Body of pancreas (tissue), 4 donors: Measurements from ENCODE around the gene NPAS2. TPM values are rescaled to one million over a fixed set of nuclear protein-coding genes. Genes with fewer than 3 reads are reported as not detected.

Experiments used
- ATAC-seq: fragments of 150-250 bp; one replicate; pipeline ENCODE4 v1.9.1; 2016
- DNase-seq, 4 donors: peaks; one replicate each; pipeline ENCODE4 v3.0.0-alpha.2; 2019
- H3K27ac ChIP-seq, 4 donors: fragments of 200-600 bp; sonication (generic); 1 replicate in 3 of 4; 2 replicates in 1 of 4; pipeline versions ENCODE4 v1.5.1 to v1.6.1; 2016 to 2019; ENCODE audit warnings: mild to moderate bottlenecking in 1 of 4, mixed read lengths in 1 of 4, moderate library complexity in 1 of 4
- H3K27me3 ChIP-seq, 2 donors: fragments of 200-600 bp; sonication (generic); one replicate each; pipeline ENCODE4 v1.6.0; 2016; ENCODE audit warnings: mild to moderate bottlenecking in 1 of 2
- H3K36me3 ChIP-seq, 2 donors: fragments of 200-600 bp; sonication (generic); replicated peaks in 1 of 2; 2 replicates each; pipeline ENCODE4 v1.5.1; 2016; ENCODE audit warnings: low read depth in 2 of 2; ENCODE audit not compliant: insufficient read depth in 1 of 2
- H3K4me1 ChIP-seq: fragments of 200-600 bp; sonication (generic); one replicate; pipeline ENCODE4 v1.6.0; 2016
- H3K4me3 ChIP-seq, 2 donors: fragments of 200-600 bp; sonication (generic); 1 replicate in 1 of 2; 2 replicates in 1 of 2; pipeline ENCODE4 v1.5.1; 2016 to 2019
- H3K9me3 ChIP-seq, 3 donors: fragments of 200-600 bp; sonication (generic); 1 replicate in 2 of 3; 2 replicates in 1 of 3; pipeline ENCODE4 v1.5.1; 2016
- CTCF ChIP-seq, 7 experiments: fragments of 450-650 bp in 4 of 7; fragments of 200-600 bp in 3 of 7; sonication (generic) in 3 of 7; IDR thresholded peaks; one replicate each; pipeline ENCODE4 v1.5.1; 2016 to 2019; ENCODE audit warnings: antibody characterized with exemption in 7 of 7
- POLR2A ChIP-seq, 3 donors: fragments of 450-650 bp; IDR thresholded peaks; one replicate each; pipeline ENCODE4 v1.6.1; 2016; ENCODE audit warnings: antibody characterized with exemption in 3 of 3, mild to moderate bottlenecking in 2 of 3
- WGBS, 2 donors: methylation state at CpG; one replicate each; pipeline ENCODE4 v1.1.5; 2017; 5-methylcytosine and 5-hydroxymethylcytosine counted together
- intact Hi-C: fragments of 100-400 bp; cut with DNase I; formaldehyde crosslinking; loops from one replicate; pipeline ENCODE4 v1.15.1; 2023
- total RNA-seq, 2 donors: library from RNA; depleted of rRNA; stranded (reverse); fragments of >200 nt; gene quantifications; one replicate each; pipeline ENCODE4 v1.1.0, GENCODE V29; 2016

Gene NPAS2
- total RNA-seq, 2 donors from 2014 or later: 32.7 to 51.7 TPM

- DNase-seq (no peak), ATAC-seq (no peak)
- no peak for TF ChIP-seq CTCF (IDR thresholded peaks at IDR 0.05)
- TF ChIP-seq POLR2A (IDR thresholded peaks at IDR 0.05): no peak
- Histone ChIP-seq H3K4me3 (no peak overlapping the region), H3K9me3 (no peaks in the 10 kb centered on the region), H3K4me1 (peaks cover 21% of the 10 kb centered on the region), H3K27me3 (no peaks in the 10 kb centered on the region), H3K27ac (no peak overlapping the region), H3K36me3 (no peaks in the 10 kb centered on the region)
- 77 to 87% methylated on average over 4 of the region's 4 CpGs for WGBS, 2 donors
- intact Hi-C loops: no loop called here
Measured at GRCh38 chr2:100960688-100961087, 140.7 kb downstream of the NPAS2 start.

- Histone ChIP-seq H3K27ac (no peak overlapping the region), H3K27me3 (no peaks in the 10 kb centered on the region), H3K4me3 (no peak overlapping the region), H3K4me1 (peaks cover 19% of the 10 kb centered on the region), H3K36me3 (no peaks in the 10 kb centered on the region), H3K9me3 (no peaks in the 10 kb centered on the region)
- no peak for ATAC-seq
- intact Hi-C loops: no loop called here
- 82 to 93% methylated on average over 12 of the region's 12 CpGs for WGBS, 2 donors
- TF ChIP-seq CTCF (IDR thresholded peaks at IDR 0.05) (no peak), POLR2A (IDR thresholded peaks at IDR 0.05) (no peak)
- no peak for DNase-seq
Measured at GRCh38 chr2:100962366-100963025, 142.6 kb downstream of the NPAS2 start.

- H3K27ac ChIP-seq: no peak overlapping the region
- TF ChIP-seq CTCF (IDR thresholded peaks at IDR 0.05): no peak
- TF ChIP-seq POLR2A (IDR thresholded peaks at IDR 0.05): no peak
- ATAC-seq (no peak), DNase-seq (no peak)
- intact Hi-C loops: no loop called here
- no peaks in the 10 kb centered on the region for H3K9me3 ChIP-seq
- H3K27me3 ChIP-seq: no peaks in the 10 kb centered on the region
- H3K4me1 ChIP-seq: peaks cover 14% of the 10 kb centered on the region
- WGBS, 2 donors: 94 to 95% methylated on average over 4 of the region's 4 CpGs
- H3K36me3 ChIP-seq: no peaks in the 10 kb centered on the region
- H3K4me3 ChIP-seq: no peak overlapping the region
Measured at GRCh38 chr2:100963026-100963375, 143.1 kb downstream of the NPAS2 start.

GRCh38 chr2:100964222-100964621 is 144.3 kb downstream of the NPAS2 start:
- intact Hi-C loops: no loop called here
- peaks cover 0 to 3% of the 10 kb centered on the region in 2 donors for H3K36me3 ChIP-seq
- H3K27me3 ChIP-seq: no peaks in the 10 kb centered on the region
- DNase-seq (no peak), ATAC-seq (no peak)
- WGBS, 2 donors: 84 to 93% methylated on average over 12 of the region's 12 CpGs
- TF ChIP-seq POLR2A (IDR thresholded peaks at IDR 0.05): no peak
- H3K4me1 ChIP-seq: peaks cover 1% of the 10 kb centered on the region
- H3K27ac ChIP-seq: no peak overlapping the region
- H3K4me3 ChIP-seq: no peak overlapping the region
- H3K9me3 ChIP-seq: no peaks in the 10 kb centered on the region

GRCh38 chr2:100964681-100965169 is 144.8 kb downstream of the NPAS2 start:
- no peaks in the 10 kb centered on the region for H3K4me1 ChIP-seq
- H3K9me3 ChIP-seq: no peaks in the 10 kb centered on the region
- H3K27me3 ChIP-seq: no peaks in the 10 kb centered on the region
- no peak overlapping the region for H3K4me3 ChIP-seq
- H3K36me3 ChIP-seq: peaks cover 0 to 3% of the 10 kb centered on the region in 2 donors
- WGBS, 2 donors: 84 to 89% methylated on average over 11 of the region's 11 CpGs
- TF ChIP-seq CTCF (IDR thresholded peaks at IDR 0.05) (no peak), POLR2A (IDR thresholded peaks at IDR 0.05) (no peak)
- ATAC-seq (no peak), DNase-seq (no peak)
- intact Hi-C loops: no loop called here
- H3K27ac ChIP-seq: no peak overlapping the region
